Measurements from ENCODE around the gene PODNL1.
"Not testable (repeated sequence)": the region's sequence is repeated elsewhere in the genome, so short reads cannot be mapped to it uniquely, and the experiment has no call there.

The PODNL1 gene

GRCh38 chr19:13938301-13939064 is at the start of gene PODNL1:
Gene PODNL1 (minus strand): TSS chr19:13938417. CDS start chr19:13938181, 236 bp downstream.
- DNase-seq (ENCODE audit: low read depth), result peak; percentile 71

GRCh38 chr19:13987101-13987890 is 49.1 kb upstream of the PODNL1 start:
- no peak for DNase-seq (ENCODE audit: low read depth)

- no peak for DNase-seq (ENCODE audit: low read depth)
Measured at GRCh38 chr19:13986348-13986904, 48.2 kb upstream of the PODNL1 start.

GRCh38 chr19:13985771-13986347 is 47.6 kb upstream of the PODNL1 start:
- DNase-seq (ENCODE audit: low read depth), result no peak

GRCh38 chr19:13984875-13985741 is 46.9 kb upstream of the PODNL1 start:
- DNase-seq (ENCODE audit: low read depth), result no peak

- no peak for DNase-seq (ENCODE audit: low read depth)
Measured at GRCh38 chr19:13984186-13984585, 46.0 kb upstream of the PODNL1 start.

GRCh38 chr19:13983213-13983889 is 45.1 kb upstream of the PODNL1 start:
- DNase-seq (ENCODE audit: low read depth), result no peak

GRCh38 chr19:13982773-13983172 is 44.6 kb upstream of the PODNL1 start:
- no peak for DNase-seq (ENCODE audit: low read depth)

- DNase-seq (ENCODE audit: low read depth), result no peak
Measured at GRCh38 chr19:13981988-13982501, 43.8 kb upstream of the PODNL1 start.

GRCh38 chr19:13981467-13981866 is 43.2 kb upstream of the PODNL1 start:
- DNase-seq (ENCODE audit: low read depth), result no peak

- no peak for DNase-seq (ENCODE audit: low read depth)
Measured at GRCh38 chr19:13981021-13981420, 42.8 kb upstream of the PODNL1 start.

- DNase-seq (ENCODE audit: low read depth), result no peak
Measured at GRCh38 chr19:13980340-13980739, 42.1 kb upstream of the PODNL1 start.

- DNase-seq (ENCODE audit: low read depth), result no peak
Measured at GRCh38 chr19:13979686-13980085, 41.5 kb upstream of the PODNL1 start.

GRCh38 chr19:13979244-13979615 is 41.0 kb upstream of the PODNL1 start:
- DNase-seq (ENCODE audit: low read depth), result no peak

GRCh38 chr19:13978351-13979243 is 40.4 kb upstream of the PODNL1 start:
- DNase-seq (ENCODE audit: low read depth), result no peak

- DNase-seq (ENCODE audit: low read depth), result no peak
Measured at GRCh38 chr19:13977803-13978202, 39.6 kb upstream of the PODNL1 start.

- DNase-seq (ENCODE audit: low read depth), result no peak
Measured at GRCh38 chr19:13976446-13976845, 38.2 kb upstream of the PODNL1 start.

- no peak for DNase-seq (ENCODE audit: low read depth)
Measured at GRCh38 chr19:13975870-13976269, 37.7 kb upstream of the PODNL1 start.

- no peak for DNase-seq (ENCODE audit: low read depth)
Measured at GRCh38 chr19:13974073-13974472, 35.9 kb upstream of the PODNL1 start.

GRCh38 chr19:13973479-13973878 is 35.3 kb upstream of the PODNL1 start:
- DNase-seq (ENCODE audit: low read depth), result not testable (repeated sequence)
